Dermis microvascular lymphatic vessel endothelial cell (primary cell): ENCODE data around the gene RPN1. TPM values are rescaled to one million over a fixed set of nuclear protein-coding genes. Genes with fewer than 3 reads are reported as not detected.

Experiments used
- DNase-seq, 2 donors: peaks; one replicate each; pipeline versions ENCODE4 v3.0.0 to v3.0.0-alpha.2; 2010; ENCODE audit warnings: low read depth in 2 of 2
- total RNA-seq: library from RNA; depleted of rRNA; stranded (reverse); fragments of >200 nt; gene quantifications from 2 replicates; pipeline ENCODE4 v1.2.1, GENCODE V29; 2014

Gene RPN1
- total RNA-seq, 1 donor from 2014 or later, result 378 TPM

- DNase-seq, result peak in 1 of 2 donors; percentile 17
Observed at GRCh38 chr3:128648940-128649663, 1.5 kb downstream of the RPN1 start.

- DNase-seq, result no peak
Observed at GRCh38 chr3:128648402-128648801, 2.2 kb downstream of the RPN1 start.

GRCh38 chr3:128647307-128647706, 3.3 kb downstream of the RPN1 start:
- DNase-seq, result no peak

DNA sequence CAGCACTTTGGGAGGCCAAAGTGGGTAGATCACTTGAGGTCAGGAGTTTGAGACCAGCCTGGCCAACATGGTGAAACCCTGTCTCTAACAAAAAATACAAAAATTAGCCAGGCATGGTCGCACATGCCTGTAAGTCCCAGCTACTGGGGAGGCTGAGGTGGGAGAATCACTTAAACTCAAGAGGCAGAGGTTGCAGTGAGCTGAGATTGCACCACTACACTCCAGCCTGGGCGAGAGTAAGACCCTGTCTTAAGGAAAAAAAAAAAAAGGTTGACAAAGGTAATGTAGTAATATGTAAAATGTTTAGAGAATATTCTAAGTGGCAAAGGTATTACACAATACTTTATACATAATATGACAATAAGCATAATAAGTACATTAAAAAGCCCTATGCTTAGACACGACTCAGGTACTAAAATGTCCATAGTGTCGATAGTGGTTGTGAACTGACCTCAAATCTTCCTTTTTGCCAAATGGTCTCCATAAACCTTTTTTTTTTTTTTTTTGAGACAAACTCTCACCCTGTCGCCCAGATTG, 16.5 kb downstream of the RPN1 start:
- no peak for DNase-seq

DNA sequence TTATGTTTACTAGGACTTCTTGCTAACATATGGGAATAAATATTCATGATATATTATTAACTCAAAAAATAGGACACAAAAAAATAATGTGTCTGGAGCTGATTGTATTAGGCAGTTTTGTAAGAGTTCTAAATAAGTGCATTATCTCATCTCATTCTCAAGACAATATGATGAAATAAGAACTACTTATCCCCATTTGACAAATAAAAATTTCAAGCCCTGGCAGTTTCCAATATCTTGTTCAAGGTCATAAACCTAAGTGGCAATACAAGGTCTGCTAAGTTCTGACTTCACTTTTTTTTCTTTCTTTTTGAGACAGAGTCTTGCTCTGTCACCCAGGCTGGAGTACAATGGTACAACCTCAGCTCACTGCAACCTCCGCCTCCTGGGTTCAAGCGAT, 18.3 kb downstream of the RPN1 start:
- no peak for DNase-seq

DNA sequence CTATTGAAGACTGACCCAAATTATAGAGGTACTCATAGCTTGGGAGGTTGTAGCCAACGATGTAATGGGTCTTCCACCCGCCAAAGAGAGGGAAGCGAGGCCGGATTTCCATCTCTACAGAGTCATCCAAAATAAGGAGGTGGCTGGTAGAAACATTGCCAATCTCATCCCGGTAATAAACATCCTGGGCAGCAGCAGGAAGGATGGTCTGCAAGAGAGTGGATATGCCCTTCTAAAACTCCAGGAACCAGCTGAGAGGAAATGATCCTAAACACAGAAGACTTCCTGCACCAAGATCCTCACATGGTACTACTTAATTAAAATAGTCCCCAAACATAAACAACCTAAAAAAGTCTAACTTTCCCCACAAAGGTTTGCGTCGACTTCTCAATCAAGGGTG, 20.7 kb downstream of the RPN1 start:
- DNase-seq, result peak in 1 of 2 donors; percentile 22

GRCh38 chr3:128625409-128625945, 25.1 kb downstream of the RPN1 start:
- DNase-seq, result no peak

- peak in 1 of 2 donors; percentile 35 for DNase-seq
Observed at GRCh38 chr3:128624526-128625138, 26.0 kb downstream of the RPN1 start.

DNA sequence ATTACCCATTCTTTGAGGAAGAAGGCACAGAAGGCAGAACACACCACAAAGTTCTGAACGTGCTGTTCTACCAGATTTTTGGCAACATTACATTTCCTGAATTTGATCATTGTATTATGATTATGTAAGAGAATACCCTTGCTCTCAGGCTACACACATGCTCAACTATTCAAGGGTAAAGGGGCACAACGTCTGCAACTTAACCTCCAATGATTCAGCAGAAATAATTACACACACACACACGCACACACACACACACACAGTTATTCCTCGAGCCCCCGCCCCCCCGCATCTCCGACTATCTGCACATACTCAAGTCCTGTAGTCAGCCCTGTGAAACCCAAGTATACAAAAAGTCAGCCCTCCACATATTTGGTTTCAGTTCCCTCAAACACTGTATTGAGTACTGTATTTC, 26.8 kb downstream of the RPN1 start:
- DNase-seq, result peak; percentile 23 to 86

- no peak for DNase-seq
Observed at GRCh38 chr3:128621931-128622330, 28.7 kb downstream of the RPN1 start.

GRCh38 chr3:128621234-128621633, 29.4 kb downstream of the RPN1 start:
- DNase-seq, result no peak

DNA sequence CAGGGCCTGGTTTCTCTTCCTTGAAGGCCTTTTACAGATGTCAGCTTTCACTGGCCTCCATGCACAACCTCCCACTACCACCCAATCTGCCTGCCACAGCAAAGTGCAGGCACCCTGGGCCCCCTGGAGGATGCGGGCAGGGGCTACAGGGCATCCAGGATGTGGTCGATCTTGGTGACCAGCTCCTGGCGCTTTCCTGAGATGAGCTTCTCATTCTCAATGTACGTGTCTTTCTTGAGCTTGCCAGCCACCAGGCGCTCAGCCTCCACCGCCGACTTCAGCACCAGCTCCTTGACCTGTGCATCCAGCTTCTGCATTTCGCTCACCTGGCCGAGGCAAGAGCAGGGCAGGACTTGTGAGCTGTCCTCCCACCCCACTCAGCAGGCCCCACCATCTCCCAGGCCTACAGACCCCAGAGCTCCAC, 30.3 kb downstream of the RPN1 start:
- DNase-seq, result no peak

DNA sequence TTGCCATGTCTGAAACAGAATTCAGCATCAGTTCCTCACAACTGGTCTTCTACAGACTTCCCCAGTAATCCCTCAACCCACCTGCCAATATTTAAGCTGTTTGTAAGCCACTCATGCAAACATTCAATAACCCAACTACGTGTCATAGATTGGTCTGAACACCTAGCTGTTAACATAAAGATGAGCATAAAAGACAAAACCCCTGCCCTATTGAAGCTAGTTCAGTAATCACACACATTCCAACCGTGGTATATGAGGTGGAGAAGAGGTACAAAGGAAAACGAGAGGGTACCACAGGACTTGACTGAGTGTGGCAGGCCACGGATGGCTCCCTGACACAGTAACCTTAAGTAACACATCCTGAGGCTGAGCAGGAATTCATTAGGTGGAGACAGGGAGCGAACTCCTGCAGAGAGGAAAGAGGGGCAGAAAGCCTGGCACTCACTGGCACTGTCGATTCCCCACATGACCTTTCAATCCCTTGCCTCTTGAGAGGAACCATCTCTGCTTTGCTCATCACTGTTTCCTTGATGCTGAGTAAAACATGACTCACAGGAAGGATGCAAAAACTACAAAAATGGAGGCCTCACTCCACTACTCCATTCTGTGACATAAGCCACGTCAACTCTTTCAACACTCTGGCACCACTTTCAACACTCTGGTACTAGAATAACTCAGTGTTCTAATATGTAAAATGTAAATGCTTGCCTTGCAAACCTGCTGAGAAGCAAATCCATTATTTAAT, 31.3 kb downstream of the RPN1 start:
- peak; percentile 9 to 84 for DNase-seq

DNA sequence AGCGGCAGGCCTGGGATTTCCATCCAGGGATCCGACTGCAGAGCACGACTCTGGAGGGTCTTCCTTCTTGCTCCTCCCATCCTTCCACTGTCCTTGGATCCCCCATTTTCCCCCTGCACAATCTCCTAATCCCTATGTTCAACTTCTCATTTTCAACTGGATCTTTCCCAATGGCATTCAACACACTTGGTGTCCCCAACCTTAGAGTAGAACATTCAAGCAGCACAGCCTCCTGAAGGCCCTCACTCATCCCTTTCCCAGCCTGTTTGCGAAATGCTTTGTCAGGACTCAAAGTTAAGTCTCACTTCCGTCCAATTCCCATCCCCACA, 32.3 kb downstream of the RPN1 start:
- DNase-seq, result no peak

DNA sequence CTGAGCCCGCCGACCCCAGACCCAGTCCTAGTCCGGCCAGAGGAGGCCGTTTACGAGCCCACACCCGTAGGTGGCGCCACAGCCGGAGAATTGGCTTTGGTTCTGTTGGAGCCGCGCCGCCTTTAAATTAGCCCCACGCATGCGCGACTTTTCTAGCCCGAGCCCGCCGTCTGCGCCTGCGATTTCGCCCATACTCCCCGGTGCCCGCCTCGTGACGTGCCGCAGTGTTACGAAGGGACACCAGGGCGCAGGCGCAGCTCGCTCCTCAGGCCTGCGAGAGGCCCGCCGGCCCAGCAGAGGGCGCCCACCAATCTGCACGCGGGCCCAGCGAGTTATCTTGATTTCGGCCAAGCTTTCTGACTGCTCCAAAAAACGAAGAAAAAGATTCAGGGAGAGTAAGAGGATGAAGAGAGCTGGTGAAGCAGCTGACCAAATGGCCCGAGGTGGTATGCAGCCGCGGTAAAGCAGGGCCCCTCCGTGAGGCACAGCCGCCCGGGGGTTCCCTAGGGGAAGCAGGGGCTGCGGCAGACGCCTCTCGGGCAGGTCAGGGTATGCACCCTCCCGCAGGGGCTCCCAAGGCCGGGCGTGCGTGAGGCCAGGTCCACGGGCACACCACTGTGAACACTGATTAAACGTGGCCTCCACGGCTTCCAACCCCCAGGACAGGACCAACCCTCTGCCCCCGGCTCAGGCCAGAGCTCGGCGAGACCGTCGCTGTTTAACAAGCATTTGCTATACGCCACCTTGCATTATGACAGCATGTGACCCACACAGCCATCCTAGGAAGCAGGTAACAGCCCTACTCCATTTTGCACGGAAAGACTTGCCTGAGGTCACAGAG, 32.8 kb downstream of the RPN1 start:
- DNase-seq, result peak; percentile 91 to 96

DNA sequence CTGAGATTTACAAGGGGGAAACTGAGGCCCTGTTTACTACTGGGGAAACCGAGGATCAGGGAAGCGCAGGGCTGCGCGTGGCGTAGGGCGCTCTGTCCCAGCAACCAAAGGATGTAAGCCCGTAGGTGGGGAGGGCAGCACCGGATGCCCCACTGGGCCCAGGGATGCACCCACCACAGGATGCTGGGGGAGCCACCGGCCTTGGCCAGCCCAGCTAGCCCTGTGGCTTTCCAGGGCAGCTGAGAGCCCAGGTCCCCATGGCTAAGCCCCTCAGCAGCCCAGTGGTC, 33.4 kb downstream of the RPN1 start:
- DNase-seq, result no peak

GRCh38 chr3:128616516-128617269, 33.9 kb downstream of the RPN1 start:
- DNase-seq, result no peak

GRCh38 chr3:128614076-128614475, 36.5 kb downstream of the RPN1 start:
- DNase-seq, result no peak

GRCh38 chr3:128613083-128613829, 37.4 kb downstream of the RPN1 start:
- no peak for DNase-seq

DNA sequence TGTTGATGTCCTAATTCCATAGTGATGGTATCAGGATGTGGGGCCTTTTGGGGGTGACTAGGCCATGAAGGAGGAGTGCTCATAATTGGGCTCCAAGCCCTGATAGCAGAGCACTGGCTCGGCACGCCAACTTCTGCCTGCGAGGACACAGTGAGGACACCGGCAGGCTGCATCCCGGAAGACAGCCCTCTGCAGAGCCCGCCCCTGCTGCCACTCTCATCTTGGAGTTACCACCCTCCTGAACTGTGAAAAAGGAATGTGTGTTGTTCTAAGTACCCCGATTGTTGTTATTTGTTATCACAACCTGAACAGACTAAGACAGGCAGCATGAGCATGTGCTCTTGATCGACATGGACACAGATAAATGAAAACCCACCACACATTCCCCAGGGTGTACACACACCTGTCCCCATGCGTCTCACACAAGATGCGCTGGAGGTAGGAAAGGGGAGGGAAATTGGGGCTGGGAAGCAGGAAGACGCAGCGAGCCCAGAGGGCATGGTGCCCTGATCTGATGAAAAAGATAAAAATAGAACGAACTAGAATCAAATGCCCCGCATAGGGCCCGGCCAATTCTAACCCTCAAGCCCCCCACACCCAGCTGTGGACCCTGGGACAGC, 40.1 kb downstream of the RPN1 start:
- DNase-seq, result no peak
